Astrocyte (in vitro differentiated cells and primary cell): Measurements from ENCODE around the gene ATG9B. TPM values are rescaled to one million over a fixed set of nuclear protein-coding genes. Genes with fewer than 3 reads are reported as not detected.

Experiments
- DNase-seq: peaks from one replicate; pipeline ENCODE4 v3.0.0-alpha.2; 2010; ENCODE audit warnings: low read depth
- FAIRE-seq: peaks from 2 replicates; lab custom pipeline; 2011; peaks lifted over from hg19 to GRCh38; lab: Jason Lieb, UNC
- H2AFZ ChIP-seq: 2 replicates; pipeline ENCODE4 v1.6.0; 2012; ENCODE audit warnings: low read depth, low read length, inconsistent platforms
- H3K27ac ChIP-seq: 2 replicates; pipeline ENCODE4 v1.5.1; 2011; ENCODE audit warnings: low read depth, low read length, inconsistent platforms
- H3K27me3 ChIP-seq: 2 replicates; pipeline ENCODE4 v1.6.0; 2011; ENCODE audit warnings: low read length, inconsistent platforms; ENCODE audit not compliant: insufficient read depth
- H3K36me3 ChIP-seq: 2 replicates; pipeline ENCODE4 v1.5.1; 2011; ENCODE audit warnings: low read length, inconsistent platforms; ENCODE audit not compliant: insufficient read depth
- H3K4me1 ChIP-seq: 2 replicates; pipeline ENCODE4 v1.5.1; 2011; ENCODE audit warnings: low read length, inconsistent platforms; ENCODE audit not compliant: insufficient read depth
- H3K4me2 ChIP-seq: 2 replicates; pipeline ENCODE4 v1.6.0; 2012; ENCODE audit warnings: low read length, inconsistent platforms
- H3K4me3 ChIP-seq: 2 replicates; pipeline ENCODE4 v1.5.1; 2011; ENCODE audit warnings: low read depth, mild to moderate bottlenecking, low read length, inconsistent platforms; ENCODE audit not compliant: insufficient read depth
- H3K79me2 ChIP-seq: 2 replicates; pipeline ENCODE4 v1.6.0; 2012; ENCODE audit warnings: mild to moderate bottlenecking, low read length, inconsistent platforms; ENCODE audit not compliant: insufficient read depth
- H3K9ac ChIP-seq: 2 replicates; pipeline ENCODE4 v1.6.0; 2012; ENCODE audit warnings: mild to moderate bottlenecking, low read length, inconsistent platforms
- H3K9me3 ChIP-seq: 2 replicates; pipeline ENCODE4 v1.5.1; 2012; ENCODE audit warnings: low read depth, mild to moderate bottlenecking, low read length, inconsistent platforms; ENCODE audit not compliant: insufficient read depth
- H4K20me1 ChIP-seq: 2 replicates; pipeline ENCODE4 v1.6.0; 2012; ENCODE audit warnings: low read length, inconsistent platforms; ENCODE audit not compliant: insufficient read depth
- H3K27ac Mint-ChIP-seq: one replicate; pipeline ENCODE4 v1.8.0; 2021; ENCODE audit warnings: mild to moderate bottlenecking, mixed read lengths; ENCODE audit not compliant: unreplicated experiment
- H3K27me3 Mint-ChIP-seq: one replicate; pipeline ENCODE4 v1.8.0; 2021; ENCODE audit warnings: low read depth, mixed read lengths; ENCODE audit not compliant: unreplicated experiment
- H3K36me3 Mint-ChIP-seq: one replicate; pipeline ENCODE4 v1.8.0; 2021; ENCODE audit warnings: low read depth, mixed read lengths; ENCODE audit not compliant: unreplicated experiment
- H3K4me1 Mint-ChIP-seq: one replicate; pipeline ENCODE4 v1.8.0; 2021; ENCODE audit warnings: low read depth, mixed read lengths; ENCODE audit not compliant: unreplicated experiment
- H3K4me3 Mint-ChIP-seq: one replicate; pipeline ENCODE4 v1.8.0; 2021; ENCODE audit warnings: mild to moderate bottlenecking, moderate library complexity, mixed read lengths; ENCODE audit not compliant: unreplicated experiment
- H3K9me3 Mint-ChIP-seq: one replicate; pipeline ENCODE4 v1.8.0; 2021; ENCODE audit warnings: mild to moderate bottlenecking, mixed read lengths; ENCODE audit not compliant: unreplicated experiment
- CTCF ChIP-seq: IDR thresholded peaks from 2 replicates; pipeline ENCODE4 v1.5.1; 2011; ENCODE audit warnings: low read depth, mild to moderate bottlenecking, inconsistent platforms, low read length, moderate library complexity; ENCODE audit not compliant: insufficient read depth
- EZH2 ChIP-seq: IDR thresholded peaks from 2 replicates; pipeline ENCODE4 v1.6.1; 2012; ENCODE audit warnings: mild to moderate bottlenecking, low read length, inconsistent platforms; ENCODE audit not compliant: insufficient read depth
- total RNA-seq: library from RNA; stranded (reverse); gene quantifications from 2 replicates; pipeline ENCODE4 v1.2.1, GENCODE V29; 2021

The ATG9B gene
- total RNA-seq, 1 donor from 2014 or later = 2.2 TPM

DNA sequence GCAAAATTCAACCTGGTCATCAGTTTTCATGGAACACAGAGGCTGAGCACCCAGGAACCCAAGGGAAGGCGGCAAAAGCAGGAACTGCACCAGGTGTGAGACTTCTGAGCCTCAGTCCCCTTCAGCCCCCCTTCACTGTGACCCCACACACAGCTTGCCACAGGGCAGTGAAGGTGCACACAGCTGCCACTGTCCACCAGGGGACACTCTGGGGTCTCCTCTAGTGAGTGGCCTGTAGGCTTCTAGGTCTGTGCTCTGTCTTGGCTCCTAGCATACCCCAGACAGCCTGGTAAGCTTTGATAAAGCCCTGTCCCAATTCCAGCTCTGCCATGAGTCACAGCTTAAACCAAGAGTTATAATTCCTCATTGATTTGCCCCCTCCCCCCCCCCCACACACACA is 58.3 kb downstream of the ATG9B start:
- H3K4me3 ChIP-seq = no peak overlapping the region
- DNase-seq (no peak), FAIRE-seq (no peak)
- no peak overlapping the region for H2AFZ ChIP-seq
- peaks cover 40% of the 10 kb centered on the region for H3K27me3 ChIP-seq
- H3K27ac ChIP-seq = no peak overlapping the region
- H3K9me3 Mint-ChIP-seq = no peaks in the 10 kb centered on the region
- no peaks in the 10 kb centered on the region for H3K9me3 ChIP-seq
- H3K4me2 ChIP-seq = no peak overlapping the region
- no peaks in the 10 kb centered on the region for H3K79me2 ChIP-seq
- TF ChIP-seq CTCF (no peak), EZH2 (no peak)
- no peaks in the 10 kb centered on the region for H3K4me1 ChIP-seq
- H3K27me3 Mint-ChIP-seq = peaks cover 7% of the 10 kb centered on the region
- peaks cover 15% of the 10 kb centered on the region for H3K4me1 Mint-ChIP-seq
- no peak overlapping the region for H3K4me3 Mint-ChIP-seq
- no peaks in the 10 kb centered on the region for H4K20me1 ChIP-seq
- H3K36me3 ChIP-seq = no peaks in the 10 kb centered on the region
- H3K36me3 Mint-ChIP-seq = peaks cover 3% of the 10 kb centered on the region
- no peak overlapping the region for H3K9ac ChIP-seq
- no peak overlapping the region for H3K27ac Mint-ChIP-seq

- no peak overlapping the region for H3K27ac ChIP-seq
- H3K27me3 ChIP-seq = peaks cover 39% of the 10 kb centered on the region
- H3K27me3 Mint-ChIP-seq = peaks cover 5% of the 10 kb centered on the region
- H3K4me1 ChIP-seq = no peaks in the 10 kb centered on the region
- peaks cover 3% of the 10 kb centered on the region for H3K36me3 Mint-ChIP-seq
- no peak overlapping the region for H3K4me3 Mint-ChIP-seq
- H3K4me3 ChIP-seq = no peak overlapping the region
- H3K79me2 ChIP-seq = no peaks in the 10 kb centered on the region
- H3K4me2 ChIP-seq = no peak overlapping the region
- H3K9me3 ChIP-seq = no peaks in the 10 kb centered on the region
- H3K9ac ChIP-seq = no peak overlapping the region
- TF ChIP-seq EZH2 = no peak
- TF ChIP-seq CTCF = no peak
- no peaks in the 10 kb centered on the region for H3K9me3 Mint-ChIP-seq
- H4K20me1 ChIP-seq = no peaks in the 10 kb centered on the region
- no peak overlapping the region for H3K27ac Mint-ChIP-seq
- FAIRE-seq (no peak), DNase-seq (no peak)
- no peak overlapping the region for H2AFZ ChIP-seq
- H3K4me1 Mint-ChIP-seq = peaks cover 15% of the 10 kb centered on the region
- H3K36me3 ChIP-seq = no peaks in the 10 kb centered on the region
Observed at GRCh38 chr7:150965273-150965830, 58.9 kb downstream of the ATG9B start.

Other genes starting within 250 kb of the ATG9B start
- 0.26 and 0.32 TPM in 2 replicates for gene TMEM176B, start 224.1 kb downstream of the ATG9B start, total RNA-seq
- gene TMEM176A, start 223.7 kb downstream of the ATG9B start, total RNA-seq = 0.31 TPM in 1 of 2 replicates, not detected in the other
- gene AOC1, start 172.0 kb downstream of the ATG9B start, total RNA-seq = not detected in 2 replicates
- gene KCNH2, start 46.2 kb downstream of the ATG9B start, total RNA-seq = 4.5 and 4.6 TPM in 2 replicates
- gene NOS3, start 33.5 kb downstream of the ATG9B start, total RNA-seq = 1.8 and 2.0 TPM in 2 replicates
- gene ABCB8, start 4.0 kb upstream of the ATG9B start, total RNA-seq = 52.2 and 53.3 TPM in 2 replicates
- gene ASIC3, start 24.0 kb upstream of the ATG9B start, total RNA-seq = 3.9 and 5.9 TPM in 2 replicates
- gene CDK5, start 33.4 kb upstream of the ATG9B start, total RNA-seq = 47.9 and 55.1 TPM in 2 replicates
- 302 and 351 TPM in 2 replicates for gene SLC4A2, start 35.1 kb upstream of the ATG9B start, total RNA-seq
- 56.1 and 61.6 TPM in 2 replicates for gene FASTK, start 56.3 kb upstream of the ATG9B start, total RNA-seq
- 42.9 and 44.9 TPM in 2 replicates for gene TMUB1, start 59.0 kb upstream of the ATG9B start, total RNA-seq
- gene AGAP3, start 62.0 kb upstream of the ATG9B start, total RNA-seq = 123 and 156 TPM in 2 replicates
- not detected in 2 replicates for gene GBX1, start 143.2 kb upstream of the ATG9B start, total RNA-seq
- gene ASB10, start 162.8 kb upstream of the ATG9B start, total RNA-seq = not detected in 2 replicates
- gene H2BK1, start 186.0 kb upstream of the ATG9B start, total RNA-seq = not detected in 2 replicates
- gene ABCF2, start 202.7 kb upstream of the ATG9B start, total RNA-seq = 53.2 and 54.3 TPM in 2 replicates
- gene CHPF2, start 208.0 kb upstream of the ATG9B start, total RNA-seq = 84.7 and 101 TPM in 2 replicates
- 47.7 and 50.0 TPM in 2 replicates for gene SMARCD3, start 224.2 kb upstream of the ATG9B start, total RNA-seq